CD4-positive, CD25-positive, alpha-beta regulatory T cell (primary cell): Measurements from ENCODE around the gene CNOT6L. TPM values are rescaled to one million over a fixed set of nuclear protein-coding genes. Genes with fewer than 3 reads are reported as not detected.

ENCODE experiments used
- ATAC-seq, 2 donors: fragments of 150-1000 bp; cut with Tn5 transposase; one replicate each; pipeline ENCODE4 v1.10.0; 2021; ENCODE audit warnings: low read depth in 2 of 2, moderate number of reproducible peaks in 2 of 2, moderate library complexity in 1 of 2
- DNase-seq, 3 donors: peaks; one replicate each; pipeline versions ENCODE4 v3.0.0 to v3.0.0-alpha.2; 2012 to 2022; ENCODE audit warnings: mixed read lengths in 1 of 3
- H3K27ac ChIP-seq: one replicate; pipeline ENCODE4 v1.7.0; 2013; ENCODE audit warnings: mild to moderate bottlenecking, low read length; ENCODE audit not compliant: insufficient read depth, poor library complexity, severe bottlenecking
- H3K27me3 ChIP-seq: one replicate; pipeline ENCODE4 v1.7.0; 2013; ENCODE audit warnings: low read length; ENCODE audit not compliant: control insufficient read depth, insufficient read depth
- H3K36me3 ChIP-seq: one replicate; pipeline ENCODE4 v1.7.0; 2013; ENCODE audit warnings: mild to moderate bottlenecking, low read length, moderate library complexity; ENCODE audit not compliant: control insufficient read depth, insufficient read depth
- H3K4me1 ChIP-seq: 2 replicates; pipeline ENCODE4 v1.7.0; 2013; ENCODE audit warnings: mild to moderate bottlenecking, low read length; ENCODE audit not compliant: insufficient read depth, control insufficient read depth, poor library complexity, severe bottlenecking
- H3K4me3 ChIP-seq: one replicate; pipeline ENCODE4 v1.7.0; 2013; ENCODE audit warnings: low read depth, mild to moderate bottlenecking, low read length, moderate library complexity
- H3K9me3 ChIP-seq, 2 experiments: 1 replicate in 1 of 2; 2 replicates in 1 of 2; pipeline ENCODE4 v1.7.0; 2013; ENCODE audit warnings: low read length in 2 of 2, mild to moderate bottlenecking in 1 of 2, moderate library complexity in 1 of 2; ENCODE audit not compliant: control insufficient read depth in 2 of 2
- H3K27ac Mint-ChIP-seq, 3 donors: one replicate each; pipeline ENCODE4 v1.8.0; 2020 to 2022; ENCODE audit warnings: mild to moderate bottlenecking in 3 of 3, mixed read lengths in 3 of 3, moderate library complexity in 2 of 3
- H3K27me3 Mint-ChIP-seq: one replicate; pipeline ENCODE4 v1.8.0; 2022; ENCODE audit warnings: mild to moderate bottlenecking, mixed read lengths
- H3K36me3 Mint-ChIP-seq: one replicate; pipeline ENCODE4 v1.8.0; 2020; ENCODE audit warnings: mixed read lengths
- H3K4me1 Mint-ChIP-seq, 4 donors: one replicate each; pipeline ENCODE4 v1.8.0; 2020 to 2022; ENCODE audit warnings: mixed read lengths in 4 of 4, mild to moderate bottlenecking in 1 of 4
- H3K4me3 Mint-ChIP-seq, 4 donors: one replicate each; pipeline ENCODE4 v1.8.0; 2020 to 2022; ENCODE audit warnings: mild to moderate bottlenecking in 4 of 4, mixed read lengths in 4 of 4, moderate library complexity in 3 of 4
- H3K9me3 Mint-ChIP-seq, 7 donors: one replicate each; pipeline ENCODE4 v1.8.0; 2020 to 2022; ENCODE audit warnings: mixed read lengths in 7 of 7, mild to moderate bottlenecking in 3 of 7, moderate library complexity in 2 of 7
- polyA plus RNA-seq, 4 donors: library from polyadenylated mRNA; unstranded; fragments of 300-500 nt; fragmentation: Illumina TruSeq; gene quantifications; one replicate each; pipeline ENCODE4 v1.2.3, GENCODE V29; 2021
- total RNA-seq: library from RNA; stranded (reverse); gene quantifications from one replicate; pipeline ENCODE4 v1.2.3, GENCODE V29; 2022

Gene CNOT6L
- total and polyA plus RNA-seq, 5 donors from 2014 or later: 44.1 to 237 (median 54.2) TPM

DNA sequence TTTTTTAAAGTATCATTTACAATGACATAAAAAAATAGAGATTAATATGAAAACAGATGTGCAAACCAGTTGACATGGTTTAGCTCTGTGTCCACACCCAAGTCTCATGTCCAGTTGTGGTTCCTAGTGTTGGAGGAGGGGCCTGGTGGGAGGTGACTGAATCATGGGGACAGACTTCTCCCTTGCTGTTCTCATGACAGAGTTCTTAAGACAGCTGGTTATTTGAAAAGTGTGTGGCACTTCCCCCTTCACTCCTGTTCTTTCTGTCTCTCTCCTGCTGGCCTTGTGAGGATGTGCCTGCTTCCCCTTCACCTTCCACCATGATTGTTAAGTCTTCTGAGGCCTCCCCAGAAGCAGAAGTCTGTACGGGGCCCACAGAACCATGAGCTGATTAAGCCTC lies 23.8 kb downstream of the CNOT6L start:
- peak overlapping the region; percentile 24 to 70 (median 40) for H3K4me3 Mint-ChIP-seq

DNA sequence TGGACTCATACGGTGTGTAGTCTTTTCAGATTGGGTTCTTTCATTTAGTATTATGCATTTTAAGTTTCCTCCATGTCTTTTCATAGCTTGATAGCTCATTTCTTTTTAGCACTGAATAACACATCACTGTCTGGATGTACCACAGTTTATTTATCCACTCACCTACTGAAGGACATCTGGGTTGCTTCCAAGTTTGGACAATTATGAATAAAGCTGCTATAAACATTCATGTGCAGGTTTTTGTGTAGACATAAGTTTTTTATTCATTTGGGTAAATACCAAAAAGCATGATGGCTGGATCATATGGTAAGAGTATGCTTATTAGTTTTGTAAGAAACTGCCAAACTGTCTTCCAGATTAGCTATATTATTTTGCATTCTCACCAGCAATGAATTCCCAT lies 29.0 kb downstream of the CNOT6L start:
- Mint-ChIP-seq H3K9me3 (no peaks in the 10 kb centered on the region), H3K4me1 (peaks cover 53 to 87% (median 62%) of the 10 kb centered on the region in 4 donors), H3K27me3 (no peaks in the 10 kb centered on the region), H3K4me3 (peak overlapping the region; percentile 47 to 86 (median 58)), H3K36me3 (peaks cover 17% of the 10 kb centered on the region), H3K27ac (peak overlapping the region; percentile 1 to 52 (median 14))
- DNase-seq (no peak), ATAC-seq (no peak)
- H3K27me3 ChIP-seq: no peaks in the 10 kb centered on the region
- peaks cover 67% of the 10 kb centered on the region for H3K4me1 ChIP-seq
- peak overlapping the region; percentile 26 for H3K4me3 ChIP-seq
- H3K27ac ChIP-seq: no peak overlapping the region
- H3K36me3 ChIP-seq: peaks cover 10% of the 10 kb centered on the region
- H3K9me3 ChIP-seq: no peaks in the 10 kb centered on the region

More for the DNA sequence above, 23.8 kb downstream of the CNOT6L start:
- Histone ChIP-seq H3K4me1 (peaks cover 67% of the 10 kb centered on the region), H3K4me3 (no peak overlapping the region), H3K27me3 (no peaks in the 10 kb centered on the region), H3K9me3 (no peaks in the 10 kb centered on the region), H3K36me3 (peaks cover 14% of the 10 kb centered on the region), H3K27ac (no peak overlapping the region)
- peaks cover 0 to 7% (median 3%) of the 10 kb centered on the region in 7 donors for H3K9me3 Mint-ChIP-seq
- no peaks in the 10 kb centered on the region for H3K27me3 Mint-ChIP-seq
- ATAC-seq: no peak
- peaks cover 54 to 89% (median 67%) of the 10 kb centered on the region in 4 donors for H3K4me1 Mint-ChIP-seq
- DNase-seq: no peak
- H3K36me3 Mint-ChIP-seq: peaks cover 25% of the 10 kb centered on the region
- H3K27ac Mint-ChIP-seq: peak overlapping the region; percentile 76 to 79 (median 78)

DNA sequence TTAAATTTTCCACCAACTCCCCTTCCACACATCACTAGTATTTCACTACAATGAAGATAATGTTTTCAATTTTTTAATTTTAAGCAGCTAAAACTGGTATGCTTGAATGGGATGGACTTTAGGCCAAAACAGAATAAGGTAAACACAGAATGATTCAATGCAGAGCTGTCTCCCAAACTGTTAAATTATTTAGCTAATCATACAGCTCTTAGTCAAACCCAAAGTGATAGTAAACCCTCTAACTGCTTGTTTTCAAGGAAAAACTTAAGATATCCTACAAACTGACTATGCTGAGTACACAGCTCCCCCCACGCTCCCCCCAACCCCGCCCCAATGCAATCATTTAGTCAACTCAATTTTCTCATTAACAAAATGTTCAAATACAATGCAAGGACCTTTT lies 30.2 kb downstream of the CNOT6L start:
- Histone ChIP-seq H3K4me3 (peak overlapping the region; percentile 53), H3K9me3 (no peaks in the 10 kb centered on the region), H3K4me1 (peaks cover 72% of the 10 kb centered on the region), H3K27me3 (no peaks in the 10 kb centered on the region), H3K27ac (peak overlapping the region; percentile 5), H3K36me3 (peaks cover 13% of the 10 kb centered on the region)
- H3K27me3 Mint-ChIP-seq: no peaks in the 10 kb centered on the region
- peaks cover 16% of the 10 kb centered on the region for H3K36me3 Mint-ChIP-seq
- H3K9me3 Mint-ChIP-seq: no peaks in the 10 kb centered on the region
- H3K4me1 Mint-ChIP-seq: peaks cover 53 to 89% (median 63%) of the 10 kb centered on the region in 4 donors
- peak overlapping the region in 2 of 4 donors; percentile 21 to 52 for H3K4me3 Mint-ChIP-seq
- no peak for ATAC-seq
- peak overlapping the region in 1 of 3 donors; percentile 51 for H3K27ac Mint-ChIP-seq
- DNase-seq: no peak

DNA sequence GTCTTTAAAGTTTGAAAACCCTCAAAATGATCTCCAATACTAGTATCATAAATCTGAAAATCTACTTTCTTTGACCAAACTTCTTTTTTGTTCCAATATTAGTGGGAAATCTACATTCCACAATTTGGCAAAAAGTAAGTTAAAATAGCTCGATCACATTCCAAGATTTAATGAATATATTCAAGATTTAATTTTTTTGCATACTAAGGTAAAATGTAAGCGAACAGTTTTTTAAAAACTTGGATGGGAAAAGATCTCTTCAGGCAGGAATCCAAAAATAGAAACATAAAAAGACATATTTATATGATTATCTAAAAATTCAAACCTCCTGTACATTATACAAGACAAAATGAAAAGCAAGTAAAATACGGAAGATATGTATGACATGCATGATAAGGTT lies 31.2 kb downstream of the CNOT6L start:
- H3K4me3 Mint-ChIP-seq: peak overlapping the region in 1 of 4 donors; percentile 22

DNA sequence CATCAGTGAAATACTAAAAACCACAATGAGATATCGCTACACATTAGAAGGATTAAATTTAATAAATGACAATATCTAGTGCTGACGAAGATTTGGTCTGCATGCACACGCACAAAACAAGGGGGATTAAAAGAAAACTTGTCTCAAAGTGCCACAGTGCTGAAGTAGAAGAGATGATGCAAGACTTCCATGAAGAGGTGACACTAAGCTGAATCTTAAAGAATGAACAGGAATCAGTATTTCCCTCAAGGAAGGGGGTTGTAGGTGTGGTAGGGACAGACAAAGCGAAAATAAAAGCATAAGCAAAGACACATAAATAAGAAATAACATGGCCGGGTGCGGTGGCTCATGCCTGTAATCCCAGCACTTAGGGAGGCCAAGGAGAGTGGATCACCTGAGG lies 33.5 kb downstream of the CNOT6L start:
- peaks cover 66% of the 10 kb centered on the region for H3K4me1 ChIP-seq
- peak overlapping the region; percentile 9 to 69 (median 41) for H3K27ac Mint-ChIP-seq

More for the DNA sequence above, 31.2 kb downstream of the CNOT6L start:
- no peak overlapping the region for H3K27ac ChIP-seq
- H3K4me3 ChIP-seq: peak overlapping the region; percentile 7
- H3K36me3 Mint-ChIP-seq: peaks cover 16% of the 10 kb centered on the region
- no peaks in the 10 kb centered on the region for H3K9me3 Mint-ChIP-seq
- peaks cover 11% of the 10 kb centered on the region for H3K36me3 ChIP-seq
- no peaks in the 10 kb centered on the region for H3K9me3 ChIP-seq
- no peaks in the 10 kb centered on the region for H3K27me3 ChIP-seq
- no peak for DNase-seq
- peaks cover 52 to 88% (median 65%) of the 10 kb centered on the region in 4 donors for H3K4me1 Mint-ChIP-seq
- H3K4me1 ChIP-seq: peaks cover 69% of the 10 kb centered on the region
- H3K27ac Mint-ChIP-seq: peak overlapping the region in 1 of 3 donors; percentile 58
- H3K27me3 Mint-ChIP-seq: no peaks in the 10 kb centered on the region
- no peak for ATAC-seq

DNA sequence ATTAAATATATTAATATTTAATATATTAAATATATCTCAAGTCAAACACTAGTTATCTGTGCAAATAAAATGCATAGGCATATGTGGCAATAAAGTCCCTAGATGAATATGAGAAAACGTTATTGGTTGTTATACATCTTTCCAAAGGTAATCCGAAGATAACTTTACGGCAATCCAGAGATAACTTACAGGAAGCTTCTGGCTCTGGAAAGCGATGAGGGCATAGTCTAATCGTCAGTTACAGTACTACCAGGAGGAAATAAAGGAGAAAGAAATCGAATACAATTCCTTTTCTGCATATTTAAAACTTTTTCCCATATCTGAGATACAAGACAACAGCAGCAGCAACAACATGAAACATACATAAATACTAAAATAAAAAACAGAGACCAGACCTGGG lies 35.3 kb downstream of the CNOT6L start:
- ATAC-seq (no peak), DNase-seq (no peak)
- Mint-ChIP-seq H3K4me3 (peak overlapping the region in 3 of 4 donors; percentile 6 to 52 (median 32)), H3K9me3 (no peaks in the 10 kb centered on the region), H3K36me3 (peaks cover 12% of the 10 kb centered on the region), H3K27me3 (no peaks in the 10 kb centered on the region), H3K4me1 (peaks cover 59 to 85% (median 67%) of the 10 kb centered on the region in 4 donors), H3K27ac (no peak overlapping the region)
- Histone ChIP-seq H3K36me3 (peaks cover 4% of the 10 kb centered on the region), H3K9me3 (no peaks in the 10 kb centered on the region), H3K27ac (no peak overlapping the region), H3K4me1 (peaks cover 58% of the 10 kb centered on the region), H3K27me3 (no peaks in the 10 kb centered on the region), H3K4me3 (peak overlapping the region; percentile 37)

More for the DNA sequence above, 33.5 kb downstream of the CNOT6L start:
- Histone ChIP-seq H3K4me3 (peak overlapping the region; percentile 37), H3K36me3 (peaks cover 8% of the 10 kb centered on the region), H3K9me3 (no peaks in the 10 kb centered on the region), H3K27ac (no peak overlapping the region), H3K27me3 (no peaks in the 10 kb centered on the region)
- DNase-seq (no peak), ATAC-seq (no peak)
- no peaks in the 10 kb centered on the region for H3K9me3 Mint-ChIP-seq
- H3K27me3 Mint-ChIP-seq: no peaks in the 10 kb centered on the region
- peaks cover 12% of the 10 kb centered on the region for H3K36me3 Mint-ChIP-seq
- H3K4me1 Mint-ChIP-seq: peaks cover 52 to 87% (median 69%) of the 10 kb centered on the region in 4 donors
- peak overlapping the region in 3 of 4 donors; percentile 18 to 68 (median 57) for H3K4me3 Mint-ChIP-seq

DNA sequence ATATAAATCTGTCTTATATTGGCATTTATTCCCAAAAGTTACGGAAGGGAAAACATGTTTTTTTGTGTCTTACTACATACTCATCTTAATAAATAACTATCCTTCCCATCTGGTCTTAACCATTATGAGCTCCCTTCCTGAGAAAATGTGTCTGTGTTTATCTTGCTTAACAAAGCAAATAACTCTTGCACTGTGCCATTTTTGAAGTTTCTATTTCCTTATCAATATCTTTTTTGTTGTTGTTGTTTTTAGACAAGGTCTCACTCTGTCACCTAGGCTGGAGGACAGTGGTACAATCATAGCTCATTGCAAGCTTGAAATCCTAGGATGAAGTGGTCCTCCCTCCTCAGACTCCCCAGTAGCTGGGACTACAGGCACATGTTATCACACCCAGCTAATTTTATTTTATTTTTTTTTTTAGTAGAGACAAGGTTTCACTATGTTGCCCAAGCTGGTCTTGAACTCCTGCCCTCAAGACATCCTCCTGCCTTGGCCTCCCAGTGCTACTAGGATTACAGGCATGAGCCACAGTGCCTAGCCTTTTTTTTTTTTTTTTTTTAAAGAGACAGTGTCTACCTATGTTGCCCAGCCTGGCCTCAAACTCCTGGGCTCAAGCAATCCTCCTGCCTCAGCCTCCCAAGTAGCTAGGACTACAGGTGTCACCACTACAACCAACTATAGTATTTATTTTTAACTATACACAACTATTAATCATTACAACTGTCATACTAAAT lies 36.9 kb downstream of the CNOT6L start:
- H3K9me3 Mint-ChIP-seq: no peaks in the 10 kb centered on the region
- no peak for ATAC-seq

More for the DNA sequence above, 36.9 kb downstream of the CNOT6L start:
- Mint-ChIP-seq H3K4me3 (peak overlapping the region in 3 of 4 donors; percentile 5 to 39 (median 12)), H3K4me1 (peaks cover 56 to 84% (median 65%) of the 10 kb centered on the region in 4 donors), H3K27me3 (no peaks in the 10 kb centered on the region), H3K36me3 (peaks cover 12% of the 10 kb centered on the region), H3K27ac (peak overlapping the region in 1 of 3 donors; percentile 62)
- peak overlapping the region; percentile 14 for H3K27ac ChIP-seq
- no peak for DNase-seq
- H3K36me3 ChIP-seq: peaks cover 4% of the 10 kb centered on the region
- peaks cover 50% of the 10 kb centered on the region for H3K4me1 ChIP-seq
- H3K4me3 ChIP-seq: peak overlapping the region; percentile 38
- H3K9me3 ChIP-seq: no peaks in the 10 kb centered on the region
- no peaks in the 10 kb centered on the region for H3K27me3 ChIP-seq
